Transverse colon (tissue), 4 donors: ENCODE results near the gene S100A3.

ENCODE experiments used
- EP300 ChIP-seq: sonication (generic); formaldehyde crosslinking; IDR thresholded peaks from one replicate; pipeline ENCODE4 v1.6.1; 2017; ENCODE audit warnings: antibody characterized with exemption, low read depth
- POLR2A ChIP-seq: fragments of 450-650 bp; IDR thresholded peaks from one replicate; pipeline ENCODE4 v1.6.1; 2016; ENCODE audit warnings: antibody characterized with exemption, mild to moderate bottlenecking, moderate library complexity
- POLR2AphosphoS5 ChIP-seq, 3 donors: sonication (generic); formaldehyde crosslinking; IDR thresholded peaks; one replicate each; pipeline ENCODE4 v1.6.1; 2016; ENCODE audit warnings: antibody characterized with exemption in 3 of 3
- TF ChIP-seq, protein P1 (sequence below), 5 experiments: fragments of 200-600 bp in 3 of 5; fragments of 450-650 bp in 2 of 5; sonication (generic) in 3 of 5; IDR thresholded peaks; 1 replicate in 2 of 5; 2 replicates in 3 of 5; pipeline ENCODE4 v1.5.1; 2016 to 2017; ENCODE audit warnings: antibody characterized with exemption in 5 of 5, inconsistent platforms in 3 of 5, mild to moderate bottlenecking in 2 of 5, moderate library complexity in 1 of 5

DNA sequence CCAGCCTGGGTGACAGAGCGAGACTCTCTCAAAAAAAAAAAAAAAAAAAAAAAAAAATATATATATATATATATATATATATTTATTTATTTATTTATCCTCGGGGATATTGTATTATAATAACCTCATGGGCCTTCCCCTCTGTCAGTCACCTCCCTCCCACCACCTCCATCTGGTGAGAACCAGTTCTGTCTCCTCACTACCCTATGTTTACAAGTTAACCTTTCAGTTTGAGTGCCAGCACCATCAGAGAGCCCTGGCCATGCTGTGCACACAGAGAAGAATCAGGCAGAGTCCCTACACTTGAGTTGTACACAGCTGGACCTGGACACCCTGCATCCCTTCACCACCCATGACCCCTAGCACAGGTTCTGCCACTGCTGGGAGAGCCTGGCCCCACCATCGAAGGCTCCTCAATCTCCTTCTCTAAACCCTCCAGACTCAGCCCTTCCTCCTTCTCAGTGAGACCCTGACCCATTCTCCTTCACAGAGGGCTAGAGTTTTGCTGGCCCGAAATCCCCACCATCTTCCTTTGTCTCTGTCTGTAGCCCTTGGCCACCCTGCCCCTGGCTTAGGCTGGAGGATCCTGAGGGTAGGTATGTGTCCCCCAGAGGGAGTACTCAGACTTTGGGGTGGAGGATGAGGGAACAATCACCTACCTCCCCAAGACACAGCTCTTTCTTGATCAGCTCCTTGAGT is 9.5 kb downstream of the S100A3 start:
- TF ChIP-seq POLR2AphosphoS5 (IDR thresholded peaks at IDR 0.05): no peak
- no peak for TF ChIP-seq POLR2A
- TF ChIP-seq, protein P1, sequence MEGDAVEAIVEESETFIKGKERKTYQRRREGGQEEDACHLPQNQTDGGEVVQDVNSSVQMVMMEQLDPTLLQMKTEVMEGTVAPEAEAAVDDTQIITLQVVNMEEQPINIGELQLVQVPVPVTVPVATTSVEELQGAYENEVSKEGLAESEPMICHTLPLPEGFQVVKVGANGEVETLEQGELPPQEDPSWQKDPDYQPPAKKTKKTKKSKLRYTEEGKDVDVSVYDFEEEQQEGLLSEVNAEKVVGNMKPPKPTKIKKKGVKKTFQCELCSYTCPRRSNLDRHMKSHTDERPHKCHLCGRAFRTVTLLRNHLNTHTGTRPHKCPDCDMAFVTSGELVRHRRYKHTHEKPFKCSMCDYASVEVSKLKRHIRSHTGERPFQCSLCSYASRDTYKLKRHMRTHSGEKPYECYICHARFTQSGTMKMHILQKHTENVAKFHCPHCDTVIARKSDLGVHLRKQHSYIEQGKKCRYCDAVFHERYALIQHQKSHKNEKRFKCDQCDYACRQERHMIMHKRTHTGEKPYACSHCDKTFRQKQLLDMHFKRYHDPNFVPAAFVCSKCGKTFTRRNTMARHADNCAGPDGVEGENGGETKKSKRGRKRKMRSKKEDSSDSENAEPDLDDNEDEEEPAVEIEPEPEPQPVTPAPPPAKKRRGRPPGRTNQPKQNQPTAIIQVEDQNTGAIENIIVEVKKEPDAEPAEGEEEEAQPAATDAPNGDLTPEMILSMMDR (IDR thresholded peaks at IDR 0.05): no peak
- TF ChIP-seq EP300: no peak
